Measurements from ENCODE around the gene REL. TPM values are rescaled to one million over a fixed set of nuclear protein-coding genes. Genes with fewer than 3 reads are reported as not detected.
"Not testable (repeated sequence)": the region's sequence is repeated elsewhere in the genome, so short reads cannot be mapped to it uniquely, and the experiment has no call there.

Gene REL
- total RNA-seq, 2 donors from 2014 or later: 10.2 to 30.0 TPM

DNA sequence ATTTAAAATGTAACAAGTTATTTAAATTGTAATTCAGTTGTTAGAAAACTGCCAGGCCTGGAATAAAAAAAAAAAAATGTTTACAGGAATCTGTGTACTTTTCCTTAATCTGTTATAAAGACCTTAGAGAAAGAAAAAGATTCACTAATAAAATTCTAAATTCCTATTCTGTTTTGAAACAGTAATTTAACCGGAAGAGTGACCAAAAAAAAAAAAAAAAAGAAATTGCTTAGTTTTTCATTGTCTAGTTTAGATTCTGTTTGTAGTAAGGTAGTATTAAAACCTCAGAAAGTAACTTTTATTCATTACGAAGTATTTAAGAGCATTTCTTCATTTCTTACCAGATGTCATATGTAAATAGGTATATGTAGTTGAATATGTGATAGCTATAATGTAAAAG is 2.5 kb downstream of the REL start:
- intact Hi-C loops (cut with DNase I): no loop called here
- Histone ChIP-seq H3K4me3 (no peak overlapping the region), H3K27ac (no peak overlapping the region), H3K4me1 (replicated peaks) (no peaks in the 10 kb centered on the region), H3K36me3 (no peaks in the 10 kb centered on the region), H3K27me3 (replicated peaks; ENCODE audit: insufficient read depth) (no peaks in the 10 kb centered on the region), H3K9me3 (no peaks in the 10 kb centered on the region)
- WGBS: 59% methylated on average over 2 of the region's 2 CpGs
- no peak for DNase-seq (ENCODE audit: low spot score)
- TF ChIP-seq, protein P1, sequence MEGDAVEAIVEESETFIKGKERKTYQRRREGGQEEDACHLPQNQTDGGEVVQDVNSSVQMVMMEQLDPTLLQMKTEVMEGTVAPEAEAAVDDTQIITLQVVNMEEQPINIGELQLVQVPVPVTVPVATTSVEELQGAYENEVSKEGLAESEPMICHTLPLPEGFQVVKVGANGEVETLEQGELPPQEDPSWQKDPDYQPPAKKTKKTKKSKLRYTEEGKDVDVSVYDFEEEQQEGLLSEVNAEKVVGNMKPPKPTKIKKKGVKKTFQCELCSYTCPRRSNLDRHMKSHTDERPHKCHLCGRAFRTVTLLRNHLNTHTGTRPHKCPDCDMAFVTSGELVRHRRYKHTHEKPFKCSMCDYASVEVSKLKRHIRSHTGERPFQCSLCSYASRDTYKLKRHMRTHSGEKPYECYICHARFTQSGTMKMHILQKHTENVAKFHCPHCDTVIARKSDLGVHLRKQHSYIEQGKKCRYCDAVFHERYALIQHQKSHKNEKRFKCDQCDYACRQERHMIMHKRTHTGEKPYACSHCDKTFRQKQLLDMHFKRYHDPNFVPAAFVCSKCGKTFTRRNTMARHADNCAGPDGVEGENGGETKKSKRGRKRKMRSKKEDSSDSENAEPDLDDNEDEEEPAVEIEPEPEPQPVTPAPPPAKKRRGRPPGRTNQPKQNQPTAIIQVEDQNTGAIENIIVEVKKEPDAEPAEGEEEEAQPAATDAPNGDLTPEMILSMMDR (IDR thresholded peaks at IDR 0.05): no peak

DNA sequence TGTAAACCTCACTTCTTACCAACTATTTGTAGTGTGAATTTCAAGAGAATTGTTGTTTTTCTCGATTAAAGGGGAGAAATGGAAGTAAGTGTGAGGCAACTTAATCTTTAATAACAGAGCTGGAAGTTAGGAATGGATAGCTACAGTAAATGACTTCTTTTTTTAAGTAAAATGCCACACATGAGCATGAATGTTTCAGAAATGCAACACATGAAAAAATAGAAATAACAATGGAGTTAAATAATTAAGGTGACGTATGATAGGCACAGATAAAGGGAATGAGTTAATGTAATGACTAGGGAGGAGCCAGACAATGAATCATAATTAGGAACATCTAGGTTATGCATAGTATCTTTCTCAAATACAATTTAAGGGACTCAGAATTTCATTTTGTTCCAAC is 3.4 kb downstream of the REL start:
- TF ChIP-seq, protein P1 (IDR thresholded peaks at IDR 0.05): no peak
- TF ChIP-seq POLR2A (IDR thresholded peaks at IDR 0.05): no peak
- TF ChIP-seq POLR2AphosphoS5 (IDR thresholded peaks at IDR 0.05): no peak
- no peak for DNase-seq (ENCODE audit: low spot score)
- WGBS: 48% methylated on average over 2 of the region's 2 CpGs
- no peaks in the 10 kb centered on the region for H3K4me1 ChIP-seq (replicated peaks)
- no peaks in the 10 kb centered on the region for H3K36me3 ChIP-seq
- no peak overlapping the region for H3K4me3 ChIP-seq
- H3K9me3 ChIP-seq: no peaks in the 10 kb centered on the region
- no peaks in the 10 kb centered on the region for H3K27me3 ChIP-seq (replicated peaks; ENCODE audit: insufficient read depth)
- no peak overlapping the region for H3K27ac ChIP-seq
- intact Hi-C loops (cut with DNase I): no loop called here

DNA sequence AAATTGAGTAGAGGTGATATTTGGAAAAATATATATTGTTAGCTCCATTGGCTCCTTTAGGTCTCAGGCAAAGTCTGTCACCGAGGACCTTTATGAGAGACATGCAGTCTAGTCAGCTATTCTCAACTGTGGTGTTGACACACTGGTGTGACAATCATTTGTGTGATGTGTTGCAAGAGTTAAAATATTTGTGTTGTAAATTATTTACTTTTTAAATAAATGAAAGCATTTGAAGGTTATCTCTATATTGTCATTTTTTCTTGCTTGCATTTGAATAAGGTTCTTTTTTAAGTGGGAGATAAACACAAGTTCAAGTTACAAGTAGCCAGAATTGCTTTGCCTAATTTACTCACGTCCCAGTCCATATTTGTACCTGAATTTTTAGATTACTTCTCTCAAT is 4.3 kb downstream of the REL start:
- H3K4me3 ChIP-seq: no peak overlapping the region
- intact Hi-C loops (cut with DNase I): no loop called here
- DNase-seq (ENCODE audit: low spot score): no peak
- no peaks in the 10 kb centered on the region for H3K36me3 ChIP-seq
- H3K4me1 ChIP-seq (replicated peaks): no peaks in the 10 kb centered on the region
- TF ChIP-seq POLR2AphosphoS5 (IDR thresholded peaks at IDR 0.05) (no peak), POLR2A (IDR thresholded peaks at IDR 0.05) (no peak)
- WGBS: 81% methylated on average over 2 of the region's 2 CpGs
- H3K27ac ChIP-seq: no peak overlapping the region
- no peaks in the 10 kb centered on the region for H3K27me3 ChIP-seq (replicated peaks; ENCODE audit: insufficient read depth)
- H3K9me3 ChIP-seq: no peaks in the 10 kb centered on the region

DNA sequence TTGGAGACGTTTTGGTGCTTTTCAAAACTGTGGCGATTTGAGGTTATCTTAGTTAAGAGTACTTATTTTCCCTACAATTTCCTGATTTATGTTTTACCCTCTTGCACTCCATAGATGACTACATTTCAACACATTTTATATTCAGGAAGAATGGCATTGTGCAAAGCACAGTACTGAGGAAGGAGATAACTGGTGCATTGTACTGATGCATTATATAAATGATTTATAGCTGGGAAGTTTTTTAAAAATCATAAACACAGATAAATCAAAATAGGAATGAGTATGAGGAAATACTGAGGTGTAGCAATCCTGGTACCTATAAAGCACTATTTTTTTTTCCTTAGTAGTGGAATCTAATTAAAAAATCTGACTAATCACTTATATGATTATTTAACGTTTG is 5.6 kb downstream of the REL start:
- WGBS: 60% methylated on average over 3 of the region's 3 CpGs
- no peak for DNase-seq (ENCODE audit: low spot score)
- H3K4me1 ChIP-seq (replicated peaks): no peaks in the 10 kb centered on the region
- no peaks in the 10 kb centered on the region for H3K36me3 ChIP-seq
- H3K9me3 ChIP-seq: no peaks in the 10 kb centered on the region
- intact Hi-C loops (cut with DNase I): no loop called here
- H3K4me3 ChIP-seq: no peak overlapping the region
- no peak overlapping the region for H3K27ac ChIP-seq
- H3K27me3 ChIP-seq (replicated peaks; ENCODE audit: insufficient read depth): no peaks in the 10 kb centered on the region
- TF ChIP-seq POLR2AphosphoS5 (IDR thresholded peaks at IDR 0.05) (no peak), POLR2A (IDR thresholded peaks at IDR 0.05) (no peak)
- TF ChIP-seq, protein P1 (IDR thresholded peaks at IDR 0.05): no peak

DNA sequence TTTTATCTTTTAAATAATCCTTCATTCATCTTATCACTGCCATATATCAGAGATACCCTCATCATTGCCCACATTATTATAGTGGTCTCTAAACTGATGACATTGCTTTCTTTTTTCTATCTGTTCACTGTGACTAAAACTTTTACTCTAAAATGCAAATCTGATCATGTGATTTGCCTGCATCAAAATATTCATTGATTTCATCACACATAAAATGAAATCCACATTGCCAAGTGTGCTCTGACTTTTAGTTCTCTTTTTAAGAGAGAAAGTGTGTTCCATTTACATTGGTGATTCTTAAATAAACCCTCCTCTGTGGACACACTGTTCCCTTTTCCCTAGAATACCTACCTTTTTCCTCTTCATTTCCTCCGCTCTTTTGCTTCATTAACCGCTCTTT is 7.5 kb downstream of the REL start:
- WGBS: 95% methylated on average over 2 of the region's 2 CpGs
- intact Hi-C loops (cut with DNase I): no loop called here
- Histone ChIP-seq H3K4me3 (no peak overlapping the region), H3K27me3 (replicated peaks; ENCODE audit: insufficient read depth) (no peaks in the 10 kb centered on the region), H3K36me3 (no peaks in the 10 kb centered on the region), H3K9me3 (no peaks in the 10 kb centered on the region), H3K27ac (no peak overlapping the region), H3K4me1 (replicated peaks) (no peaks in the 10 kb centered on the region)
- no peak for DNase-seq (ENCODE audit: low spot score)
- TF ChIP-seq, protein P1 (IDR thresholded peaks at IDR 0.05): no peak
- TF ChIP-seq POLR2A (IDR thresholded peaks at IDR 0.05) (no peak), POLR2AphosphoS5 (IDR thresholded peaks at IDR 0.05) (no peak)

DNA sequence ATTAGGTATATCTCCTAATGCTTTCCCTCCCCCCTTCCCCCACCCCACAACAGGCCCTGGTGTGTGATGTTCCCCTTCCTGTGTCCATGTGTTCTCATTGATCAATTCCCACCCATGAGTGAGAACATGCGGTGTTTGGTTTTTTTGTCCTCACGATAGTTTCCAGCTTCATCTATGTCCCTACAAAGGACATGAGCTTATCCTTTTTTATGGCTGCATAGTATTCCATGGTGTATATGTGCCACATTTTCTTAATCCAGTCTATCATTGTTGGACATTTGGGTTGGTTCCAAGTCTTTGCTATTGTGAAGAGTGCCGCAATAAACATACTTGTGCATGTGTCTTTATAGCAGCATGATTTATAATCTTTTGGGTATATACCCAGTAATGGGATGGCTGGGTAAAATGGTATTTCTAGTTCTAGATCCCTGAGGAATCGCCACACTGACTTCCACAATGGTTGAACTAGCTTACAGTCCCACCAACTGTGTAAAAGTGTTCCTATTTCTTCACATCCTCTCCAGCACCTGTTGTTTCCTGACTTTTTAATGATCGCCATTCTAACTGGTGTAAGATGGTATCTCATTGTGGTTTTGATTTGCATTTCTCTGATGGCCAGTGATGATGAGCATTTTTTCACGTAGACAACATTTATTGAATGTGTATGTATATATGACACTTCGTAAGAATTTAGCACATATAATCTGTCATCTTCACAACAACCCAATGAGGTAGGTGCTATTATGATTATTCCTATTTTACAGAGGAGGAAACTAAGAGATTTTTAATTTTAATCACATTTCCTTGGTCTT is 8.4 kb downstream of the REL start:
- H3K27me3 ChIP-seq (replicated peaks; ENCODE audit: insufficient read depth); H3K36me3 ChIP-seq; intact Hi-C loops (cut with DNase I); H3K9me3 ChIP-seq; H3K4me3 ChIP-seq; H3K27ac ChIP-seq; DNase-seq (ENCODE audit: low spot score); H3K4me1 ChIP-seq (replicated peaks): not testable (repeated sequence)
- 92% methylated on average over 7 of the region's 7 CpGs for WGBS

Data from prostate gland (tissue), 2 donors.